ENCODE results near the gene TLR9.

TLR9 gene

GRCh38 chr3:52236424-52236886 is 11.0 kb upstream of the TLR9 start:
- no peak for DNase-seq (ENCODE audit: low read depth)
- TF ChIP-seq CTCF (IDR thresholded peaks at IDR 0.05; ENCODE audit: low read depth, low read length, missing control alignments) = no peak
- no peak overlapping the region for H3K4me3 ChIP-seq (ENCODE audit: low read depth, low read length)

- TF ChIP-seq CTCF (IDR thresholded peaks at IDR 0.05; ENCODE audit: low read depth, low read length, missing control alignments) = no peak
- no peak overlapping the region for H3K4me3 ChIP-seq (ENCODE audit: low read depth, low read length)
- no peak for DNase-seq (ENCODE audit: low read depth)
These were observed 9.3 kb upstream of the TLR9 start for GRCh38 chr3:52234516-52235447.

GRCh38 chr3:52233968-52234367 is 8.5 kb upstream of the TLR9 start:
- no peak for TF ChIP-seq CTCF (IDR thresholded peaks at IDR 0.05; ENCODE audit: low read depth, low read length, missing control alignments)
- DNase-seq (ENCODE audit: low read depth) = no peak
- H3K4me3 ChIP-seq (ENCODE audit: low read depth, low read length) = no peak overlapping the region

- no peak for TF ChIP-seq CTCF (IDR thresholded peaks at IDR 0.05; ENCODE audit: low read depth, low read length, missing control alignments)
- no peak overlapping the region for H3K4me3 ChIP-seq (ENCODE audit: low read depth, low read length)
- no peak for DNase-seq (ENCODE audit: low read depth)
These were observed 7.7 kb upstream of the TLR9 start for GRCh38 chr3:52233108-52233591.

- no peak for TF ChIP-seq CTCF (IDR thresholded peaks at IDR 0.05; ENCODE audit: low read depth, low read length, missing control alignments)
- no peak overlapping the region for H3K4me3 ChIP-seq (ENCODE audit: low read depth, low read length)
These were observed 7.0 kb upstream of the TLR9 start for GRCh38 chr3:52232279-52233107.

GRCh38 chr3:52231502-52232278 is 6.2 kb upstream of the TLR9 start:
- no peak for DNase-seq (ENCODE audit: low read depth)
- H3K4me3 ChIP-seq (ENCODE audit: low read depth, low read length) = no peak overlapping the region
- peak; percentile 97 for TF ChIP-seq CTCF (IDR thresholded peaks at IDR 0.05; ENCODE audit: low read depth, low read length, missing control alignments)

More at GRCh38 chr3:52232279-52233107, 7.0 kb upstream of the TLR9 start:
- no peak for DNase-seq (ENCODE audit: low read depth)

Measured in GM12864 (cell line).